Tibial nerve (tissue), 4 donors: ENCODE measurements around the gene HAPLN2. TPM values are rescaled to one million over a fixed set of nuclear protein-coding genes. Genes with fewer than 3 reads are reported as not detected.
A peak's percentile ranks its signal among the peaks of the same experiment; 100 is the strongest.

ENCODE experiments used
- DNase-seq, 2 donors: peaks; one replicate each; pipeline ENCODE4 v3.0.0-alpha.2; 2019; ENCODE audit warnings: low spot score in 2 of 2
- H3K27ac ChIP-seq, 4 donors: fragments of 200-600 bp; sonication (generic) in 3 of 4; one replicate each; pipeline ENCODE4 v1.5.1; 2017 to 2019; ENCODE audit warnings: mild to moderate bottlenecking in 1 of 4
- H3K27me3 ChIP-seq, 2 donors: fragments of 200-600 bp; sonication (generic) in 1 of 2; one replicate each; pipeline versions ENCODE4 v1.5.1 to v1.6.0; 2017 to 2019
- H3K36me3 ChIP-seq, 3 donors: fragments of 200-600 bp; sonication (generic); one replicate each; pipeline ENCODE4 v1.5.1; 2018 to 2019
- H3K4me1 ChIP-seq, 4 donors: fragments of 200-600 bp; sonication (generic) in 3 of 4; one replicate each; pipeline ENCODE4 v1.5.1; 2017 to 2019
- H3K4me3 ChIP-seq, 4 donors: fragments of 200-600 bp; sonication (generic) in 3 of 4; one replicate each; pipeline ENCODE4 v1.5.1; 2017 to 2019; ENCODE audit warnings: mild to moderate bottlenecking in 1 of 4, moderate library complexity in 1 of 4
- H3K9me3 ChIP-seq, 4 donors: fragments of 200-600 bp; sonication (generic) in 3 of 4; one replicate each; pipeline ENCODE4 v1.5.1; 2017 to 2019
- CTCF ChIP-seq, 5 experiments: fragments of 200-600 bp in 3 of 5; fragments of 450-650 bp in 2 of 5; sonication (generic) in 3 of 5; IDR thresholded peaks; one replicate each; pipeline ENCODE4 v1.5.1; 2016 to 2019; ENCODE audit warnings: antibody characterized with exemption in 5 of 5, mild to moderate bottlenecking in 3 of 5, moderate library complexity in 2 of 5
- EP300 ChIP-seq, 2 donors: sonication (generic); formaldehyde crosslinking; IDR thresholded peaks; one replicate each; pipeline ENCODE4 v1.6.1; 2017; ENCODE audit warnings: antibody characterized with exemption in 2 of 2, mild to moderate bottlenecking in 1 of 2
- POLR2A ChIP-seq, 2 donors: fragments of 450-650 bp; IDR thresholded peaks; one replicate each; pipeline ENCODE4 v1.6.1; 2017; ENCODE audit warnings: antibody characterized with exemption in 2 of 2, mild to moderate bottlenecking in 2 of 2, moderate library complexity in 2 of 2
- WGBS, 2 donors: methylation state at CpG; one replicate each; pipeline ENCODE4 v1.1.5; 2018; 5-methylcytosine and 5-hydroxymethylcytosine counted together
- total RNA-seq, 4 donors: library from RNA; depleted of rRNA; stranded (reverse); fragments of >200 nt; gene quantifications; one replicate each; pipeline ENCODE4 v1.1.0, GENCODE V29; 2016

Gene HAPLN2
- total RNA-seq, 4 donors from 2014 or later, result 1.8 to 20.3 (median 10.6) TPM

GRCh38 chr1:156658945-156659574 lies 39.8 kb downstream of the HAPLN2 start:
- H3K36me3 ChIP-seq, result no peaks in the 10 kb centered on the region
- H3K4me3 ChIP-seq, result no peak overlapping the region
- H3K27ac ChIP-seq, result peak overlapping the region in 3 of 4 donors; percentile 72 to 94 (median 84)
- no peak for DNase-seq
- H3K4me1 ChIP-seq, result peaks cover 0 to 70% (median 61%) of the 10 kb centered on the region in 4 donors
- WGBS, 2 donors, result 71 to 85% methylated on average over 7 to 10 of the region's 10 CpGs
- no peaks in the 10 kb centered on the region for H3K9me3 ChIP-seq
- TF ChIP-seq CTCF (IDR thresholded peaks at IDR 0.05) (no peak), EP300 (IDR thresholded peaks at IDR 0.05) (no peak)
- peaks cover 0 to 16% of the 10 kb centered on the region in 2 donors for H3K27me3 ChIP-seq

- H3K36me3 ChIP-seq, result no peaks in the 10 kb centered on the region
- TF ChIP-seq POLR2A (IDR thresholded peaks at IDR 0.05), result no peak
- no peak for TF ChIP-seq EP300 (IDR thresholded peaks at IDR 0.05)
- TF ChIP-seq CTCF (IDR thresholded peaks at IDR 0.05), result no peak
- WGBS, 2 donors, result 17 to 20% methylated on average over 6 of the region's 6 CpGs
- DNase-seq, result no peak
- H3K4me1 ChIP-seq, result peaks cover 0 to 76% (median 67%) of the 10 kb centered on the region in 4 donors
- H3K27me3 ChIP-seq, result peaks cover 0 to 16% of the 10 kb centered on the region in 2 donors
- H3K9me3 ChIP-seq, result no peaks in the 10 kb centered on the region
- peak overlapping the region; percentile 58 to 94 (median 78) for H3K27ac ChIP-seq
- no peak overlapping the region for H3K4me3 ChIP-seq
These were observed 40.4 kb downstream of the HAPLN2 start for GRCh38 chr1:156659661-156659987.

- Histone ChIP-seq H3K27ac (peak overlapping the region; percentile 58 to 94 (median 78)), H3K36me3 (no peaks in the 10 kb centered on the region), H3K27me3 (peaks cover 0 to 16% of the 10 kb centered on the region in 2 donors), H3K9me3 (no peaks in the 10 kb centered on the region), H3K4me1 (peaks cover 0 to 81% (median 72%) of the 10 kb centered on the region in 4 donors), H3K4me3 (no peak overlapping the region)
- DNase-seq, result peak; percentile 90
- WGBS, 2 donors, result 4% methylated on average over 30 to 37 of the region's 38 CpGs
- no peak for TF ChIP-seq POLR2A (IDR thresholded peaks at IDR 0.05)
- TF ChIP-seq CTCF (IDR thresholded peaks at IDR 0.05), result peak; percentile 99 to 100 (median 99)
- peak; percentile 59 to 79 for TF ChIP-seq EP300 (IDR thresholded peaks at IDR 0.05)
These were observed 41.0 kb downstream of the HAPLN2 start for GRCh38 chr1:156659988-156660751.

GRCh38 chr1:156660752-156661112 lies 41.5 kb downstream of the HAPLN2 start:
- WGBS, 2 donors, result 64 to 69% methylated on average over 2 of the region's 2 CpGs
- peak overlapping the region in 1 of 4 donors; percentile 22 for H3K4me3 ChIP-seq
- H3K27ac ChIP-seq, result peak overlapping the region; percentile 58 to 94 (median 78)
- no peak for DNase-seq
- H3K4me1 ChIP-seq, result peaks cover 0 to 87% (median 77%) of the 10 kb centered on the region in 4 donors
- H3K27me3 ChIP-seq, result peaks cover 0 to 13% of the 10 kb centered on the region in 2 donors
- H3K36me3 ChIP-seq, result no peaks in the 10 kb centered on the region
- H3K9me3 ChIP-seq, result no peaks in the 10 kb centered on the region
- TF ChIP-seq CTCF (IDR thresholded peaks at IDR 0.05), result no peak
- TF ChIP-seq POLR2A (IDR thresholded peaks at IDR 0.05), result no peak
- TF ChIP-seq EP300 (IDR thresholded peaks at IDR 0.05), result no peak
